Spleen (tissue), 7 donors: ENCODE measurements around the gene USP8.

Source experiments
- POLR2A ChIP-seq, 3 donors: fragments of 450-650 bp; IDR thresholded peaks; one replicate each; pipeline ENCODE4 v1.5.1; 2017; ENCODE audit warnings: antibody characterized with exemption in 3 of 3, mild to moderate bottlenecking in 1 of 3
- POLR2AphosphoS5 ChIP-seq, 3 donors: sonication (generic); formaldehyde crosslinking; IDR thresholded peaks; one replicate each; pipeline ENCODE4 v1.5.1; 2017; ENCODE audit warnings: antibody characterized with exemption in 3 of 3
- TF ChIP-seq, protein P1 (sequence below), 11 experiments: fragments of 200-600 bp in 7 of 11; fragments of 450-650 bp in 4 of 11; sonication (generic) in 4 of 11; IDR thresholded peaks in 8 of 11; conservative IDR thresholded peaks in 3 of 11; 1 replicate in 7 of 11; 2 replicates in 4 of 11; pipeline versions ENCODE4 v1.4.0 to v1.8.0; 2016 to 2021; ENCODE audit warnings: antibody characterized with exemption in 11 of 11, inconsistent platforms in 4 of 11, mild to moderate bottlenecking in 1 of 11
- donor health status: DM: no; HTN: no; CAD: no; lungs with moderate emphysema.
- donor health status: DM: no; HTN: no; CAD: no.
- donor health status: DM: no; HTN: no; CAD: no.

DNA sequence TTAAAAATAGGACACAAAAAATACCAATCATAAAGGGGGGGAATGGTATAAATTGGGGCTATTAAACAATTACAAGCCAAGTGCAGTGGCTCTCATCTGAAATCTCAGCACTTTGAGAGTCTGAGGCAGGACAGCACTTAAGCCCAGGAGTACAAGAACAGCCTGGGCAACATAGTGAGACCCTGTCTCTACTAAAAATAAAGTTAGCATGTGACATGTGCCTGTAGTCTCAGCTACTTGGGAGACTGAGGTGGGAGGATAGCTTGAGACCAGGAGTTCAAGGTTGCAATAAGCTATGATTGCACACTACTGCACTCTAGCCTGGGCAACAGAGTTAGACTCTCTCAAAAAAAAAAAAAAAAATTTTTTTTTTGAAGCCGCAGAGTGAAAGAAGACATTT is 45.4 kb upstream of the USP8 start:
- TF ChIP-seq, protein P1, sequence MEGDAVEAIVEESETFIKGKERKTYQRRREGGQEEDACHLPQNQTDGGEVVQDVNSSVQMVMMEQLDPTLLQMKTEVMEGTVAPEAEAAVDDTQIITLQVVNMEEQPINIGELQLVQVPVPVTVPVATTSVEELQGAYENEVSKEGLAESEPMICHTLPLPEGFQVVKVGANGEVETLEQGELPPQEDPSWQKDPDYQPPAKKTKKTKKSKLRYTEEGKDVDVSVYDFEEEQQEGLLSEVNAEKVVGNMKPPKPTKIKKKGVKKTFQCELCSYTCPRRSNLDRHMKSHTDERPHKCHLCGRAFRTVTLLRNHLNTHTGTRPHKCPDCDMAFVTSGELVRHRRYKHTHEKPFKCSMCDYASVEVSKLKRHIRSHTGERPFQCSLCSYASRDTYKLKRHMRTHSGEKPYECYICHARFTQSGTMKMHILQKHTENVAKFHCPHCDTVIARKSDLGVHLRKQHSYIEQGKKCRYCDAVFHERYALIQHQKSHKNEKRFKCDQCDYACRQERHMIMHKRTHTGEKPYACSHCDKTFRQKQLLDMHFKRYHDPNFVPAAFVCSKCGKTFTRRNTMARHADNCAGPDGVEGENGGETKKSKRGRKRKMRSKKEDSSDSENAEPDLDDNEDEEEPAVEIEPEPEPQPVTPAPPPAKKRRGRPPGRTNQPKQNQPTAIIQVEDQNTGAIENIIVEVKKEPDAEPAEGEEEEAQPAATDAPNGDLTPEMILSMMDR (IDR thresholded peaks at IDR 0.05 in 8 of 11, conservative IDR thresholded peaks at IDR 0.05 in 3 of 11): no peak
- no peak for TF ChIP-seq POLR2A (IDR thresholded peaks at IDR 0.05)
- TF ChIP-seq POLR2AphosphoS5 (IDR thresholded peaks at IDR 0.05): no peak
